ENCODE data around the gene LRIT3. TPM values are rescaled to one million over a fixed set of nuclear protein-coding genes. Genes with fewer than 3 reads are reported as not detected.

The LRIT3 gene
- total and polyA plus RNA-seq, 4 donors = 0.03 to 0.08 (median 0.07) TPM; not detected in 1

- WGBS = 79% methylated on average over 11 of the region's 11 CpGs
- Histone ChIP-seq H3K4me3 (ENCODE audit: low read depth in 1 of 3, low read length in 3 of 3) (no peak overlapping the region), H3K4me1 (ENCODE audit: control insufficient read depth in 4 of 4, insufficient read depth in 4 of 4, low read length in 3 of 4) (peaks cover 0 to 9% (median 4%) of the 10 kb centered on the region in 4 donors), H3K27me3 (ENCODE audit: control insufficient read depth in 4 of 4, insufficient read depth in 4 of 4, low read length in 3 of 4) (no peaks in the 10 kb centered on the region), H3K9me3 (ENCODE audit: control insufficient read depth in 4 of 4, low read length in 3 of 4) (no peaks in the 10 kb centered on the region), H3K27ac (ENCODE audit: low read depth in 1 of 2, low read length in 2 of 2) (no peak overlapping the region), H3K36me3 (ENCODE audit: control insufficient read depth in 4 of 4, insufficient read depth in 3 of 4, low read depth in 1 of 4, low read length in 3 of 4) (no peaks in the 10 kb centered on the region), H3K9ac (ENCODE audit: low read depth in 1 of 2, low read length in 2 of 2) (no peak overlapping the region)
- DNase-seq (ENCODE audit: low spot score) = no peak
- TF ChIP-seq CTCF (IDR thresholded peaks at IDR 0.05; ENCODE audit: low read depth, low read length, missing input control) = no peak
- TF ChIP-seq HNF4A (conservative IDR thresholded peaks at IDR 0.05) = no peak
- no peak for TF ChIP-seq ATF3 (IDR thresholded peaks at IDR 0.05)
- no peak for TF ChIP-seq GABPA (IDR thresholded peaks at IDR 0.05 in 1 of 2, conservative IDR thresholded peaks at IDR 0.05 in 1 of 2)
- no peak for TF ChIP-seq TAF1 (conservative IDR thresholded peaks at IDR 0.05)
- TF ChIP-seq RXRA (IDR thresholded peaks at IDR 0.05) = no peak
- no peak for TF ChIP-seq RAD21 (IDR thresholded peaks at IDR 0.05)
- no peak for TF ChIP-seq JUND (IDR thresholded peaks at IDR 0.05)
- no peak for TF ChIP-seq REST (IDR thresholded peaks at IDR 0.05)
- no peak for TF ChIP-seq YY1 (IDR thresholded peaks at IDR 0.05)
- TF ChIP-seq FOXA1 (IDR thresholded peaks at IDR 0.05) = no peak
- no peak for TF ChIP-seq MAX (IDR thresholded peaks at IDR 0.05)
- no peak for TF ChIP-seq NR2F2 (IDR thresholded peaks at IDR 0.05)
- no peak for TF ChIP-seq HNF4G (IDR thresholded peaks at IDR 0.05)
- no peak for TF ChIP-seq SP1 (IDR thresholded peaks at IDR 0.05)
- no peak for TF ChIP-seq ZBTB33 (IDR thresholded peaks at IDR 0.05)
These were observed 37.1 kb upstream of the LRIT3 start for GRCh38 chr4:109810552-109811387.

Measured in liver (tissue), 9 donors.